NCI-H460 (cell line): Measurements from ENCODE around the gene ZNF658. TPM values are rescaled to one million over a fixed set of nuclear protein-coding genes. Genes with fewer than 3 reads are reported as not detected.
"Not testable (repeated sequence)": the region's sequence is repeated elsewhere in the genome, so short reads cannot be mapped to it uniquely, and the experiment has no call there.

Experiments
- DNase-seq: peaks from one replicate; pipeline ENCODE4 v3.0.0-alpha.2; 2016; ENCODE audit warnings: low read depth; ENCODE audit errors: extremely low read depth
- polyA plus RNA-seq: library from polyadenylated mRNA; depleted of rRNA; stranded (reverse); fragments of >200 nt; gene quantifications from 2 replicates; pipeline ENCODE4 v1.2.3, GENCODE V29; 2014; cell fraction: nucleus; rRNA removed
- small RNA-seq, 2 experiments: library from RNA; depleted of rRNA; stranded (forward); fragments of <200 nt; gene quantifications; one replicate each; pipeline ENCODE3, GENCODE V24; 2014
- total RNA-seq: library from RNA; depleted of rRNA; stranded (reverse); fragments of >200 nt; shearing (Covaris generic); gene quantifications from 2 replicates; pipeline ENCODE4 v1.2.3, GENCODE V29; 2014; rRNA removed

ZNF658 gene
- 3.5 and 4.9 TPM in 2 replicates for total RNA-seq
- polyA plus RNA-seq, result 3.3 and 3.8 TPM in 2 replicates

DNA sequence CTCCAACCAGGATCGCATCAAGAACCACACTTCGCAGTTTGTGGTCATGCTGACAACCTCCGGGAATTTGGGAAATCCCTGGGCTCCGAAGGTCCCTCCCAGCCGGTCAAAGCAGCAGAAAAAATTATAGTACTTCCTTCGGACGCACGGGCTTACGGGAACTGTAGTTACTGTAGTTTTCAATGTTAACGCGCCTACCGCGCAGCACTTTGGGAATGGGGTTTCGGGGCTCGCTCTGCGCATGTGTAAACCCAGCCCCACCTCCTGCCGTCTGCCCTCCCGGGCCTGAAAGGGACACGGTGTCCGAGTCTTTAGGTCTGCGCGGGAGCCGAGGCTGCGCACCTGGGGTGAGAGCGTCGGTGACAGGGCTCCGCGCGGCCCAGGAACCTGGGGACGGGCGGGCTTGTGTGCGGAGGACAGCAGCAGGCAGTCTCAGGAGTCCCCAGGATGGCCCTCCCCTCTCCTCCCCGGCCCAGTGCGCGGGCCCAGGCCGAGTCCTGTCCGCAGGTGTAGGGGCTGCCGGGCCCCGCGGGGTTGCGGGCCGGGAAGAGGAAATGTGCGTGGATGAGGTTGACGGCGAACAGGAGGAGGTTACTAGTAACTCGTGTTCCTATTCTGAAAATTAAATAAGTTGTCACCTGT is at the start of gene ZNF658:
TSS of gene ZNF658 (plus strand) at position 236 of the 642 bp plus-strand sequence. CDS start 2,837 bp downstream, outside the sequence.
- DNase-seq, result peak; percentile 83

- not testable (repeated sequence) for DNase-seq
Measured at GRCh38 chr9:66861732-66862131, 38.8 kb upstream of the ZNF658 start.

- not testable (repeated sequence) for DNase-seq
Measured at GRCh38 chr9:66868660-66869059, 31.9 kb upstream of the ZNF658 start.

GRCh38 chr9:66880605-66881004 is 19.9 kb upstream of the ZNF658 start:
- not testable (repeated sequence) for DNase-seq

- not testable (repeated sequence) for DNase-seq
Measured at GRCh38 chr9:66881847-66882246, 18.7 kb upstream of the ZNF658 start.

DNA sequence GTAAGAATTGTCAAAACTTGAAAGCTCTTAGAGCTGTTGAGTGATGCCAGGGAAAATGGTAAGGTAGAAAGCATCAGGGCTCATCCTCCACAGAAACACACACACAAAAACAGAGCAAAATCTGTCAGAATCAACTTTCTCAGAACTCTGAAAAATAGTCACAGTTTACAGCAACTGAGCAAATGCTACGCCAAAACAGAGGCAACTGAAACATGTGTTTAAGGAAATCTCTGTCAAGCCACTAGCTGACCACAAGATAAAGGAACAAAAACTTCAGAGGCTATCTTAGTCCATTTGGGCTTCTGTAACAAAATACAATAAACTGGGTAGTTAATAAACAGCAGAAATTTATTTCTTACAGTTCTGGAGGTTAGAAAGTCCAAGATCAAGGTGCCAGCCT is 10.2 kb upstream of the ZNF658 start:
- DNase-seq, result not testable (repeated sequence)

DNA sequence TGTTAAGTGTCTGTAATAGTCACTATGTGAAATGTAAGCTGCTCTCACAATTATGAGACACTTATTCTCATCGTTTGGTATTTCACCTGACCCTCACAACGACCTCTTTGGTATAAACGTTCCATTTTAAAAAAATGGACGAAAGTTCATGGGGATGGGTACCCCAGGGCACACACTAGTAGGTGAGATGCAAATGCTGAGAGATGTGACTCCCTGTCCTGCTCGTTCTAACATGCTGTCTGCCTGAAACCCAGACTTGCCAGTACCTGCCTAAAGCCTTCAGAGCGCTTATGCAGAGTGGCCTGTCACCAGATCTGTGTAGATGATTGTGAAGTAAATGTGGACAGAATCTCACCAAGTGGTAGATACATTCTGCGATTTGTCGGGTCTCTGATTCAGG is 616 bp downstream of the ZNF658 start:
- not testable (repeated sequence) for DNase-seq

DNA sequence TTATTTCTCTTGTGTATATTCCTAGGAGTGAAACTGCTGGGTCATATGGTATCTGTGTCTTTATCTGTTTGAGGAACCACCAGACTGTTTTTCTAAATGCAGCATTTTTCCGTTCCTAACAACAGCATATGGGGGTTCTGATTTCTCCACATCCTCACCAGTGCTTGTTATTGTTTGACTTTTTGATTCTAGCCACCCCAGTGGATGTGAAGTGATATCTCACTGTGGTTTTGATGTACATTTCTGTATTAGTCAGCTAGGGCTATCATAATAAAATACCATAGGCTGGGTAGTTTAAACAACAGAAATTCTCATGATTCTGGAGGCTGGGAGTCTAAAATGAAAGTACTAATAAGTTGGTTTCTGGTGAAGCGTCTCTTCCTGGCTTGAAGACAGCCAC is 9.0 kb downstream of the ZNF658 start:
- not testable (repeated sequence) for DNase-seq

- DNase-seq, result not testable (repeated sequence)
Measured at GRCh38 chr9:66920072-66920471, 19.5 kb downstream of the ZNF658 start.

GRCh38 chr9:66936194-66936870 is 35.8 kb downstream of the ZNF658 start:
- not testable (repeated sequence) for DNase-seq

DNA sequence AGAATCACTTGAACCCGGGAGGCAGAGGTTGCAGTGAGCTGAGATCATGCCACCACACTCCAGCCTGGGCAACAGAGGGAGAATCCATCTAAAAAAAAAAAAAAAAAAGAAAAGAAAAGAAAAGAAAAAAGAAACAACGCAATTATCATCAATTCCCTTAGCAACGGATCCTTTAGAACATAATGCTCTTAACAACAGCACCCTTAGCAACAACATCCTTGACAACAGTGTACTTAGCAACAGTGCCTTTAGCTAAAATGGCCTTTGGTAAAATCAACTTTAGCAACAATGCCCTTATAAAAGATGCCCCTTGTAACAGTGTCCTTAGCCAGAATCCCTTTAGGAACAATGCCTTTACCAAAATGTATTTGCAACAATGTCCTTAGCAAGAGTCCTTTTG is 37.1 kb downstream of the ZNF658 start:
- DNase-seq, result not testable (repeated sequence)

- not testable (repeated sequence) for DNase-seq
Measured at GRCh38 chr9:66938322-66938721, 37.8 kb downstream of the ZNF658 start.

DNA sequence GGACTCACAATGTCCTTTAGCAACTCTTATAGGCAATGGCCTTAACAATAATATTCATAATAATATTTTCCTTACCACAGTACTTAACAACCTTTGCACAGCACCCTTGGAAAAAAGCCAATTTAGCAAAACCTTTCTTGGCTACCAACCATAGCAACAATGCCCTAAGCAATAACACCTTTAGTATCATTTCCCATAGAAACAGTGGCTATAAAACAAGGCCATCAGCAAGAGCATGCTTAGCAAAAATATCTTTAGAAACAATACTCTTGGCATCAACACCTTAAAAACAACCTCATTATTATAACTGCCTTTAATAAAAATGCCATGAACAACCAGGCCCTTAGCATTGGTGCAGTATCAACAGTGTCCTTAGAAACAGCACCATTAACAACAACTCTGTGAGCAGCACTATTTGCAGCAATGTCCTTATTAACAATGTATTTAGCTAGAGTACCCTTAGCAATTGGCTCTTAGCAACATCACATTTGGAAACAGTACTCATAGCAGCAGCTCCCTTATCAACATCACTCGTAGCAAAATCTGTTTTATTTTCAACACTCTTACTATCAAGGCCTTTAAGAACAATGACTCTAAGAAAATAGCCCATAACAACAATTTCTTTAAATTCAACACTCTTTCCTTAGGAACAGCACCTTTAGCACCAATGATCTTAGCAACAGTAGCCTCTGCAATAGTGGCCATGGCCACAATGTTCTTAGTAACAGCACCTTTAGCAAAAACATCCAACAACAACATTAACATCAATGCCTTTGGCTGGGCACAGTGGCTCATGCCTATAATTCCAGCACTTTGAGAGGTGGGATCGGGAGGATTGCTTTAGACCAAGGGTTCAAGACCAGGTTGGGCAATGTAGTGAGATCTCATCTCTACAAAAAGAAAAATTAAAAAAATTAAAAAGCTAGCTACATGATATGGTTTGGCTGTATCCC is 39.6 kb downstream of the ZNF658 start:
- DNase-seq, result not testable (repeated sequence)

DNA sequence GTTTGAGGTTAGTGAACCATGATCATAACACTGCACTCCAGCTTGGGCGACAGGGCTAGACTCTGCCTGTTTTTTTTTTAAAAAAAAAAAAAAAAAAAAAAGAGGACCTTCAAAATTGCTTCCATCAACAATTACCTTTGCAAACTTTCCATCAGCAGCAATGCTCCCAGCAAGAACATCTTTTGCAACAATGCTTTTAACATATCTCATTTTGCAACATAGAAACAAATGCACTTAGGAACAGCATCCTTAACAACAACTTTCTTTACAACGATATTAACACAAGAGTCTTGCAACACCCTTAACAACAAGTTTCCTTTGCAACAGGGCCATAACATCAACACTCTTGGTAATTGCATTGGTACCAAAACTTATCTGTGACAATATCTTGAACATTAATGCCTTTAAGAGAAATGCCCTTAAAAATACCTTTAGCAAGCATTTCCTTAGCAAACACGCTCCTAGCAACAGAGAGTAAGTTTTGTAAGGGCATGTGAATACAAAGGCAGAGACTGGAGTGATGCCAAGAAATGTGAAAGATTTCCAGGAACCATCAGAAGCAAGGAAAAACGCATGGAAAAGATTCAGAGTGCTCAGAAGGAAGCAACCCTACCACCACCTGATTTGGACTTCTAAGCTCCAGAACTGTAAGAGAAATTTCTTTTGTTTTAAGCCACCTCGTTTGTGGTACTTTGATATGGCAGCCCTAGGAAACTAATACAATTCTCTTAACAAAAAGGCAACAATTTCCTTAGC is 42.1 kb downstream of the ZNF658 start:
- DNase-seq, result not testable (repeated sequence)

- not testable (repeated sequence) for DNase-seq
Measured at GRCh38 chr9:66952576-66952975, 52.1 kb downstream of the ZNF658 start.

Small RNA genes lying within 50 kb of the gene (small RNA-seq; reads per million reads assigned to genes)
- 0 reads per million in 2 experiments for gene AL353770.2

Other genes with a start within 250 kb of the ZNF658 start
- not detected in 2 replicates for gene SPATA31A3, start 91.8 kb downstream of the ZNF658 start, total RNA-seq